ENCODE data around the gene KLK3. TPM values are rescaled to one million over a fixed set of nuclear protein-coding genes. Genes with fewer than 3 reads are reported as not detected.
"Not testable (repeated sequence)": the region's sequence is repeated elsewhere in the genome, so short reads cannot be mapped to it uniquely, and the experiment has no call there.

Gene KLK3
- total RNA-seq, 1 donor from 2014 or later, result not detected

GRCh38 chr19:50891253-50891625 is 36.5 kb downstream of the KLK3 start:
- H3K27me3 ChIP-seq, result peaks cover 10% of the 10 kb centered on the region
- TF ChIP-seq CTCF (IDR thresholded peaks at IDR 0.05), result no peak

GRCh38 chr19:50893047-50893736 is 38.5 kb downstream of the KLK3 start:
- Histone ChIP-seq H3K4me3 (no peak overlapping the region), H3K27ac (no peak overlapping the region), H3K27me3 (peaks cover 7% of the 10 kb centered on the region), H3K36me3 (no peaks in the 10 kb centered on the region), H3K4me1 (no peaks in the 10 kb centered on the region), H3K9me3 (no peaks in the 10 kb centered on the region)
- intact Hi-C loops (cut with DNase I), result no loop called here
- no peak for TF ChIP-seq CTCF (IDR thresholded peaks at IDR 0.05)
- DNase-seq, result no peak
- peak; percentile 19 for ATAC-seq

More at GRCh38 chr19:50891253-50891625, 36.5 kb downstream of the KLK3 start:
- H3K27ac ChIP-seq, result no peak overlapping the region
- ATAC-seq, result no peak
- intact Hi-C loops (cut with DNase I), result no loop called here
- no peak for DNase-seq
- H3K9me3 ChIP-seq, result no peaks in the 10 kb centered on the region
- H3K4me1 ChIP-seq, result no peaks in the 10 kb centered on the region
- no peaks in the 10 kb centered on the region for H3K36me3 ChIP-seq
- no peak overlapping the region for H3K4me3 ChIP-seq

- Histone ChIP-seq H3K4me1 (no peaks in the 10 kb centered on the region), H3K27me3 (peaks cover 7% of the 10 kb centered on the region), H3K9me3 (no peaks in the 10 kb centered on the region), H3K27ac (no peak overlapping the region), H3K4me3 (no peak overlapping the region), H3K36me3 (no peaks in the 10 kb centered on the region)
- ATAC-seq (no peak), DNase-seq (no peak)
- intact Hi-C loops (cut with DNase I), result no loop called here
- TF ChIP-seq CTCF (IDR thresholded peaks at IDR 0.05), result no peak
Measured at GRCh38 chr19:50894478-50895356, 40.0 kb downstream of the KLK3 start.

GRCh38 chr19:50896089-50896590 is 41.4 kb downstream of the KLK3 start:
- ATAC-seq; H3K4me1 ChIP-seq; H3K27me3 ChIP-seq; DNase-seq; H3K36me3 ChIP-seq; intact Hi-C loops (cut with DNase I); H3K4me3 ChIP-seq; H3K9me3 ChIP-seq; H3K27ac ChIP-seq: not testable (repeated sequence)

- intact Hi-C loops (cut with DNase I), result no loop called here
- Histone ChIP-seq H3K27ac (no peak overlapping the region), H3K27me3 (peaks cover 7% of the 10 kb centered on the region), H3K9me3 (no peaks in the 10 kb centered on the region), H3K4me1 (no peaks in the 10 kb centered on the region), H3K36me3 (no peaks in the 10 kb centered on the region), H3K4me3 (no peak overlapping the region)
- DNase-seq (no peak), ATAC-seq (peak; percentile 59)
- TF ChIP-seq CTCF (IDR thresholded peaks at IDR 0.05), result no peak
Measured at GRCh38 chr19:50896591-50897190, 42.0 kb downstream of the KLK3 start.

Measured in upper lobe of right lung (tissue), 1 donor.